ENCODE data around the gene ANTXR1. TPM values are rescaled to one million over a fixed set of nuclear protein-coding genes. Genes with fewer than 3 reads are reported as not detected.

The ANTXR1 gene
- total RNA-seq, 3 donors from 2014 or later (not counting 1 experiment from before 2014, with no cell fraction given) = not detected

- intact Hi-C loops (cut with micrococcal nuclease) = no loop called here
- Histone ChIP-seq H3K36me3 (ENCODE audit: control insufficient read depth, insufficient read depth, low read length) (no peaks in the 10 kb centered on the region), H3K27me3 (ENCODE audit: control insufficient read depth, insufficient read depth, low read length) (no peaks in the 10 kb centered on the region), H3K27ac (ENCODE audit: low read length) (no peak overlapping the region), H3K4me3 (ENCODE audit: low read length) (no peak overlapping the region), H3K4me1 (ENCODE audit: control insufficient read depth, insufficient read depth, low read length) (no peaks in the 10 kb centered on the region), H3K9me3 (ENCODE audit: control insufficient read depth, insufficient read depth, low read length) (no peaks in the 10 kb centered on the region)
- Mint-ChIP-seq H3K36me3 (no peaks in the 10 kb centered on the region), H3K27ac (no peak overlapping the region), H3K4me1 (peaks cover 6 to 10% of the 10 kb centered on the region in 2 donors), H3K9me3 (no peaks in the 10 kb centered on the region), H3K4me3 (no peak overlapping the region), H3K27me3 (ENCODE audit: low read depth in 2 of 2) (peaks cover 17 to 41% of the 10 kb centered on the region in 2 donors)
- 33% methylated on average over 16 of the region's 16 CpGs for WGBS (ENCODE audit: insufficient coverage)
- ATAC-seq (no peak), DNase-seq (no peak)
- no peak for TF ChIP-seq CTCF (IDR thresholded peaks at IDR 0.05)
These were observed 164.2 kb downstream of the ANTXR1 start for GRCh38 chr2:69177063-69177771.

GRCh38 chr2:69177785-69178636 lies 165.0 kb downstream of the ANTXR1 start:
- DNase-seq = peak; percentile 5 to 16
- Mint-ChIP-seq H3K27me3 (ENCODE audit: low read depth in 2 of 2) (peaks cover 14 to 33% of the 10 kb centered on the region in 2 donors), H3K9me3 (no peaks in the 10 kb centered on the region), H3K4me1 (peaks cover 6 to 10% of the 10 kb centered on the region in 2 donors), H3K36me3 (no peaks in the 10 kb centered on the region), H3K4me3 (no peak overlapping the region), H3K27ac (no peak overlapping the region)
- no peaks in the 10 kb centered on the region for H3K27me3 ChIP-seq (ENCODE audit: control insufficient read depth, insufficient read depth, low read length)
- WGBS (ENCODE audit: insufficient coverage) = 64% methylated on average over 20 of the region's 20 CpGs
- no peak overlapping the region for H3K4me3 ChIP-seq (ENCODE audit: low read length)
- ATAC-seq = peak; percentile 85 to 89 (median 87)
- intact Hi-C loops (cut with micrococcal nuclease) = no loop called here
- no peaks in the 10 kb centered on the region for H3K9me3 ChIP-seq (ENCODE audit: control insufficient read depth, insufficient read depth, low read length)
- no peaks in the 10 kb centered on the region for H3K4me1 ChIP-seq (ENCODE audit: control insufficient read depth, insufficient read depth, low read length)
- H3K27ac ChIP-seq (ENCODE audit: low read length) = no peak overlapping the region
- H3K36me3 ChIP-seq (ENCODE audit: control insufficient read depth, insufficient read depth, low read length) = no peaks in the 10 kb centered on the region
- TF ChIP-seq CTCF (IDR thresholded peaks at IDR 0.05) = no peak

- Mint-ChIP-seq H3K27me3 (ENCODE audit: low read depth in 2 of 2) (peaks cover 11 to 25% of the 10 kb centered on the region in 2 donors), H3K9me3 (no peaks in the 10 kb centered on the region), H3K27ac (no peak overlapping the region), H3K36me3 (no peaks in the 10 kb centered on the region), H3K4me3 (no peak overlapping the region), H3K4me1 (peaks cover 6 to 10% of the 10 kb centered on the region in 2 donors)
- intact Hi-C loops (cut with micrococcal nuclease) = no loop called here
- no peaks in the 10 kb centered on the region for H3K27me3 ChIP-seq (ENCODE audit: control insufficient read depth, insufficient read depth, low read length)
- WGBS (ENCODE audit: insufficient coverage) = 93% methylated on average over 3 of the region's 3 CpGs
- no peaks in the 10 kb centered on the region for H3K36me3 ChIP-seq (ENCODE audit: control insufficient read depth, insufficient read depth, low read length)
- TF ChIP-seq CTCF (IDR thresholded peaks at IDR 0.05) = no peak
- H3K4me1 ChIP-seq (ENCODE audit: control insufficient read depth, insufficient read depth, low read length) = no peaks in the 10 kb centered on the region
- H3K4me3 ChIP-seq (ENCODE audit: low read length) = no peak overlapping the region
- no peak for ATAC-seq
- DNase-seq = no peak
- no peaks in the 10 kb centered on the region for H3K9me3 ChIP-seq (ENCODE audit: control insufficient read depth, insufficient read depth, low read length)
- H3K27ac ChIP-seq (ENCODE audit: low read length) = no peak overlapping the region
These were observed 165.8 kb downstream of the ANTXR1 start for GRCh38 chr2:69178756-69179155.
